ENCODE measurements around the gene HOXC9. TPM values are rescaled to one million over a fixed set of nuclear protein-coding genes. Genes with fewer than 3 reads are reported as not detected.

The HOXC9 gene
- total and polyA plus RNA-seq, 2 of the 8 experiments (the other 6 are each of a cell fraction or from before 2014, with no cell fraction given): not detected

DNA sequence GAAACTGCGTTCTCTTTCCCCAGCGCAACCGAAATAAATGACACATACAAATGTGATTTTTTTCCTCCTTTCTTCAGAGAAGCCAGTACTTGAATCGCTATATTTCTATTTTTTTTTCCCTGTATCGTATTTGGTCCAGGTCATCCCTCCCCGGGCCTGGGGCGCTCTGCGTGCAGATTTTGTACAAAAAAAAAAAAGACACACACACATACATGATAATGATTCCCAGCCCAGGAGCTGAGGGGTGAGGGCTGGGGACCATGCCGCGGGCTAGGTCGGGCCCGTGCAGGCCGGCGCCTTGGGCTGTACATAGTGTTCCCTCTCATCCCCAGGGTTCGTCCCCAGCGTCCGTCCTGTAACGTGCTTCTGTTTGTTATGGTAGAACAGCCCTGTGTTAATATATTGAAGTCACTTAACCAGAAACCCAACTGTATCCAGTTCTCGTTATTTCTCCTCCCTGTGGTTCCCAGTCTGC lies 3.0 kb downstream of the HOXC9 start:
- 27% methylated on average over 14 of the region's 19 CpGs; no CpG with 5 or more reads in 1 of the 2 experiments for WGBS, 2 experiments (ENCODE audit: extremely low coverage in 1 of 2, insufficient coverage in 1 of 2, insufficient read length in 1 of 2, insufficient replicate concordance in 2 of 2, low coverage in 1 of 2, low lambda C conversion rate in 2 of 2, missing lambda C conversion rate in 1 of 2)
- Histone ChIP-seq H3K27ac (ENCODE audit: low read depth, low read length) (no peak overlapping the region), H3K23me2 (ENCODE audit: low read depth, low read length) (peaks cover 2% of the 10 kb centered on the region; the same call in 1 of the 2 replicates), H2BK5ac (ENCODE audit: low read depth, low read length) (no peak overlapping the region), H3K56ac (replicated peaks; ENCODE audit: insufficient read length, low read depth, low read length) (no peak overlapping the region), H3K79me1 (ENCODE audit: low read depth, low read length) (no peaks in the 10 kb centered on the region), H3K9ac (replicated peaks in 1 of 4; ENCODE audit: extremely low read depth in 1 of 4, low read depth in 3 of 4, low read length in 3 of 4) (no peak overlapping the region), H2AK5ac (ENCODE audit: low read depth, low read length) (no peak overlapping the region), H4K5ac (ENCODE audit: insufficient read length, low read depth, low read length) (no peak overlapping the region), H3K79me2 (ENCODE audit: control insufficient read depth in 1 of 2, insufficient read depth in 2 of 2, low read length in 2 of 2) (no peaks in the 10 kb centered on the region), H3K4me3 (ENCODE audit: extremely low read depth in 1 of 4, insufficient read depth in 2 of 4, low read depth in 3 of 4, low read length in 4 of 4) (no peak overlapping the region), H3K18ac (ENCODE audit: extremely low read depth, low read length) (no peak overlapping the region), H2BK12ac (ENCODE audit: low read depth, low read length) (no peak overlapping the region), H2BK120ac (replicated peaks; ENCODE audit: low read depth, low read length) (no peak overlapping the region), H3K4me2 (ENCODE audit: insufficient read depth in 1 of 2, low read depth in 2 of 2, low read length in 2 of 2) (no peak overlapping the region), H4K20me1 (replicated peaks in 1 of 2; ENCODE audit: control insufficient read depth in 1 of 2, insufficient read depth in 2 of 2, low read length in 2 of 2) (peaks cover 5 to 32% of the 10 kb centered on the region in 2 experiments), H3K27me3 (replicated peaks in 1 of 4; ENCODE audit: control insufficient read depth in 3 of 4, extremely low read depth in 1 of 4, insufficient read depth in 3 of 4, low read length in 3 of 4) (peaks cover 98 to 100% (median 100%) of the 10 kb centered on the region in 4 experiments), H4K91ac (replicated peaks; ENCODE audit: insufficient read length, low read length) (no peak overlapping the region), H3K9me3 (ENCODE audit: insufficient read depth in 2 of 2, low read depth in 1 of 2, low read length in 1 of 2) (no peaks in the 10 kb centered on the region), H4K8ac (ENCODE audit: extremely low read depth, insufficient read depth, low read length) (no peak overlapping the region), H2BK15ac (ENCODE audit: low read length) (no peak overlapping the region), H2AFZ (ENCODE audit: low read length) (no peak overlapping the region), H3K4me1 (replicated peaks in 1 of 4; ENCODE audit: control insufficient read depth in 3 of 4, insufficient read depth in 4 of 4, low read length in 3 of 4) (peaks cover 0 to 8% (median 2%) of the 10 kb centered on the region in 4 experiments; a peak in 4 of 7 replicates), H3K23ac (ENCODE audit: insufficient read length) (no peak overlapping the region), H2BK20ac (ENCODE audit: low read length) (no peak overlapping the region), H3K4ac (replicated peaks; ENCODE audit: insufficient read length, low read depth, low read length) (no peak overlapping the region), H3K14ac (ENCODE audit: insufficient read length) (no peak overlapping the region), H3K36me3 (ENCODE audit: control insufficient read depth in 2 of 4, insufficient read depth in 4 of 4, low read length in 3 of 4) (peaks cover 0 to 5% (median 0%) of the 10 kb centered on the region in 4 experiments; a peak in 1 of 8 replicates)
- CTCF ChIA-PET (ENCODE audit: partially characterized antibody): interaction anchor here (1.1 to 11.3 kb wide), 7 partner anchors 12 to 205 kb away, joined by 3 to 172 read pairs (median 91); partner anchors contain the start of genes HOXC10, HOXC5 and HOXC6
- POLR2A ChIA-PET (ENCODE audit: partially characterized antibody): interaction anchor here (0.9 kb wide), 1 partner anchor 21 kb away, joined by 3 read pairs; no protein-coding TSS in a partner anchor
- FAIRE-seq (no peak), DNase-seq (ENCODE audit: low read depth in 1 of 2, low spot score in 2 of 2) (no peak)
- no peak for TF ChIP-seq GABPA (IDR thresholded peaks at IDR 0.05; ENCODE audit: borderline replicate concordance, insufficient read depth, low read length)
- TF ChIP-seq SUZ12 (IDR thresholded peaks at IDR 0.05; ENCODE audit: low read length): peak; percentile 12
- no peak for TF ChIP-seq KDM1A (IDR thresholded peaks at IDR 0.05; ENCODE audit: borderline replicate concordance, low read length)
- peak; percentile 47 for TF ChIP-seq RNF2 (IDR thresholded peaks at IDR 0.05; ENCODE audit: borderline replicate concordance, low read depth, low read length, missing control alignments, poor library complexity, severe bottlenecking)
- TF ChIP-seq CBX5 (IDR thresholded peaks at IDR 0.05; ENCODE audit: low read depth, low read length): no peak
- no peak for TF ChIP-seq MAFK (IDR thresholded peaks at IDR 0.05; ENCODE audit: low read depth, low read length)
- no peak for TF ChIP-seq RBBP5 (IDR thresholded peaks at IDR 0.05; ENCODE audit: borderline replicate concordance, low read depth, low read length)
- no peak for TF ChIP-seq RXRA (IDR thresholded peaks at IDR 0.05; ENCODE audit: insufficient read depth, low read depth, low read length)
- peak; percentile 79 for TF ChIP-seq EZH2 (IDR thresholded peaks at IDR 0.05; ENCODE audit: low read depth, low read length, severe bottlenecking)
